Heart right ventricle (tissue), 16 donors: ENCODE measurements around the gene DEXI. TPM values are rescaled to one million over a fixed set of nuclear protein-coding genes. Genes with fewer than 3 reads are reported as not detected.

ENCODE experiments used
- ATAC-seq, 8 donors: fragments of 200-7000 bp; cut with Tn5 transposase; one replicate each; pipeline ENCODE4 v1.9.1; 2020; ENCODE audit warnings: mild to moderate bottlenecking in 8 of 8, moderate library complexity in 8 of 8, moderate number of reproducible peaks in 1 of 8
- DNase-seq, 2 donors: peaks; one replicate each; pipeline ENCODE4 v3.0.0-alpha.2; 2020
- H3K27ac ChIP-seq, 10 donors: fragments of 200-600 bp; sonication (generic) in 2 of 10; one replicate each; pipeline versions ENCODE4 v1.5.0 to v1.8.0; 2020 to 2022; ENCODE audit warnings: mild to moderate bottlenecking in 3 of 10
- H3K27me3 ChIP-seq, 7 donors: fragments of 200-600 bp; one replicate each; pipeline ENCODE4 v1.8.0; 2021 to 2022; ENCODE audit warnings: mild to moderate bottlenecking in 2 of 7
- H3K36me3 ChIP-seq, 9 donors: fragments of 200-600 bp; sonication (generic) in 1 of 9; one replicate each; pipeline versions ENCODE4 v1.5.0 to v1.8.0; 2020 to 2022; ENCODE audit warnings: mild to moderate bottlenecking in 2 of 9
- H3K4me1 ChIP-seq, 9 donors: fragments of 200-600 bp; sonication (generic) in 1 of 9; one replicate each; pipeline versions ENCODE4 v1.5.0 to v1.8.0; 2020 to 2022; ENCODE audit warnings: mild to moderate bottlenecking in 4 of 9
- H3K4me3 ChIP-seq, 10 donors: fragments of 200-600 bp; sonication (generic) in 2 of 10; one replicate each; pipeline versions ENCODE4 v1.5.0 to v1.8.0; 2020 to 2022; ENCODE audit warnings: mild to moderate bottlenecking in 7 of 10, moderate library complexity in 2 of 10
- H3K9me3 ChIP-seq, 11 donors: fragments of 200-600 bp in 10 of 11; sonication (generic) in 2 of 11; one replicate each; pipeline versions ENCODE4 v1.5.0 to v1.8.0; 2013 to 2022; ENCODE audit warnings: mild to moderate bottlenecking in 2 of 11, control low read depth in 1 of 11, moderate library complexity in 1 of 11
- CTCF ChIP-seq, 9 donors: fragments of 200-600 bp; sonication (generic) in 2 of 9; IDR thresholded peaks; one replicate each; pipeline versions ENCODE4 v1.5.0 to v1.8.0; 2021 to 2022; ENCODE audit warnings: antibody characterized with exemption in 9 of 9, mild to moderate bottlenecking in 5 of 9, moderate library complexity in 1 of 9
- WGBS, 2 donors: extraction: QIAGEN DNeasy Blood & Tissue Kit; methylation state at CpG; one replicate each; pipeline ENCODE4 v1.1.7; 2013; ENCODE audit warnings: inconsistent platforms in 1 of 2; 5-methylcytosine and 5-hydroxymethylcytosine counted together
- intact Hi-C, 10 donors: fragments of 100-400 bp; cut with DNase I; formaldehyde crosslinking; loops; one replicate each; pipeline versions ENCODE4 v1.11.1 to v1.14.2; 2022
- polyA plus RNA-seq, 2 donors: library from polyadenylated mRNA; stranded (reverse); fragments of 200-250 nt; gene quantifications; one replicate each; pipeline ENCODE4 v1.2.3, GENCODE V29; 2013
- total RNA-seq, 10 donors: library from RNA; stranded (reverse); fragmentation: NEBNext Ultra II Directional in 3 of 10; extraction: Animal tissue kit (Norgen Biotek cat#: 25700) in 3 of 10; gene quantifications; one replicate each; pipeline versions ENCODE4 v1.2.1 to v1.2.4, GENCODE V29; 2021 to 2023
- donor health status: Arrhythmogenic right ventricular cardiomyopathy.
- donor health status: ischemic (EF 13 %, LVEDD 7.1; RV severe dilation, severe dysfunction).
- donor health status: healthy with polysubstance abuse.
- donor health status: DM: no; HTN: yes; CAD: no.
- donor health status: DM: no; HTN: no; CAD: no.
- donor health status: ischemic (EF 25% LVEDD 6.9; RV normal size, moderate dysfunction).
- donor health status: ischemic (EF 25% LVEDD 5.7; RV mildly dilated, moderate dysfunction).
- donor health status: healthy.
- donor health status: DM: yes; HTN: yes; CAD: no.
- donor health status: Ischemic cardiomyopathy.
- donor health status: ischemic (EF 35%, LVEDD 5.7; RV mildly dilated, moderate dysfunction).
- donor health status: nonischemic (EF 11% LVEDD 7.7; RV severe dilation, severe dysfunction).
- donor health status: DM: yes; HTN: yes; CAD: no.
- donor health status: PGD.
- donor health status: ischemic (EF 29% LVEDD 5.4; RV normal size, mild dysfunction).
- donor health status: nonischemic (EF 23%, LVEDD 6.1; RV moderate dilation, normal function).

DEXI gene
- total and polyA plus RNA-seq, 12 donors: 68.8 to 109 (median 88.5) TPM

GRCh38 chr16:10988164-10988803 is 46.0 kb upstream of the DEXI start:
- intact Hi-C loops: no loop called here
- Histone ChIP-seq H3K36me3 (peaks cover 0 to 67% (median 9%) of the 10 kb centered on the region in 9 donors), H3K27ac (no peak overlapping the region), H3K4me3 (no peak overlapping the region), H3K9me3 (no peaks in the 10 kb centered on the region), H3K4me1 (peaks cover 0 to 29% (median under 1%) of the 10 kb centered on the region in 9 donors), H3K27me3 (no peaks in the 10 kb centered on the region)
- TF ChIP-seq CTCF (IDR thresholded peaks at IDR 0.05): peak in 5 of 9 donors; percentile 13 to 37 (median 24)
- ATAC-seq (no peak), DNase-seq (no peak)
- WGBS, 2 donors: 74 to 76% methylated on average over 7 of the region's 7 CpGs

GRCh38 chr16:10987361-10988163 is 45.3 kb upstream of the DEXI start:
- Histone ChIP-seq H3K4me3 (no peak overlapping the region), H3K36me3 (peaks cover 0 to 74% (median 13%) of the 10 kb centered on the region in 9 donors), H3K27ac (no peak overlapping the region), H3K27me3 (no peaks in the 10 kb centered on the region), H3K9me3 (no peaks in the 10 kb centered on the region), H3K4me1 (peaks cover 0 to 27% (median 4%) of the 10 kb centered on the region in 9 donors)
- no peak for ATAC-seq
- 89 to 92% methylated on average over 11 of the region's 11 CpGs for WGBS, 2 donors
- intact Hi-C loops: no loop called here
- DNase-seq: no peak
- TF ChIP-seq CTCF (IDR thresholded peaks at IDR 0.05): no peak

GRCh38 chr16:10984509-10984908 is 42.2 kb upstream of the DEXI start:
- no peaks in the 10 kb centered on the region for H3K9me3 ChIP-seq
- H3K4me1 ChIP-seq: peaks cover 0 to 28% (median 13%) of the 10 kb centered on the region in 9 donors
- H3K36me3 ChIP-seq: peaks cover 0 to 76% (median 13%) of the 10 kb centered on the region in 9 donors
- no peaks in the 10 kb centered on the region for H3K27me3 ChIP-seq
- no peak overlapping the region for H3K27ac ChIP-seq
- no peak overlapping the region for H3K4me3 ChIP-seq
- intact Hi-C loops: loop anchor here in 1 of 10 donors (5.0 kb wide), 1 partner anchor 273 kb away; the partner anchor contains the start of gene SOCS1
- DNase-seq (no peak), ATAC-seq (no peak)
- WGBS, 2 donors: 86 to 91% methylated on average over 6 of the region's 6 CpGs
- TF ChIP-seq CTCF (IDR thresholded peaks at IDR 0.05): no peak

GRCh38 chr16:10983159-10983558 is 40.9 kb upstream of the DEXI start:
- peaks cover 0 to 32% (median 13%) of the 10 kb centered on the region in 9 donors for H3K4me1 ChIP-seq
- WGBS, 2 donors: 85 to 95% methylated on average over 8 of the region's 8 CpGs
- TF ChIP-seq CTCF (IDR thresholded peaks at IDR 0.05): no peak
- DNase-seq: no peak
- no peak for ATAC-seq
- intact Hi-C loops: loop anchor here in 1 of 10 donors (5.0 kb wide), 1 partner anchor 274 kb away; the partner anchor contains the start of gene SOCS1
- no peaks in the 10 kb centered on the region for H3K27me3 ChIP-seq
- peak overlapping the region in 1 of 10 donors; percentile 20 for H3K27ac ChIP-seq
- peaks cover 0 to 82% (median 22%) of the 10 kb centered on the region in 9 donors for H3K36me3 ChIP-seq
- H3K4me3 ChIP-seq: no peak overlapping the region
- no peaks in the 10 kb centered on the region for H3K9me3 ChIP-seq
